Endothelial cell of umbilical vein (primary cell): ENCODE data around the gene SLC18B1. TPM values are rescaled to one million over a fixed set of nuclear protein-coding genes. Genes with fewer than 3 reads are reported as not detected.

ENCODE experiments used
- BruUV-seq: library from RNA; stranded (reverse); fragments of 400-500 nt; replicated peaks from 2 replicates; lab custom pipeline; 2021; lab: Mats Ljungman, UMichigan
- CTCF ChIA-PET: fragments of 300-600, 350-600 bp; sonication (Branson Sonifier 250); formaldehyde crosslinking; loops from one replicate; lab custom pipeline; 2021; ENCODE audit warnings: antibody characterized with exemption, inconsistent platforms; lab: Charles Lee
- POLR2A ChIA-PET: fragments of 300-600, 350-600 bp; sonication (Branson Sonifier 250); formaldehyde crosslinking; loops from one replicate; lab custom pipeline; 2021; ENCODE audit warnings: antibody characterized with exemption, inconsistent platforms; lab: Charles Lee
- DNase-seq: peaks from one replicate; pipeline ENCODE4 v3.0.0-alpha.2; 2011; ENCODE audit warnings: low read depth, low spot score
- FAIRE-seq: peaks from 2 replicates; lab custom pipeline; 2011; peaks lifted over from hg19 to GRCh38; lab: Jason Lieb, UNC
- H2AFZ ChIP-seq: 2 replicates; pipeline ENCODE4 v1.6.0; 2012; ENCODE audit warnings: low read depth, low read length, control low read depth, inconsistent platforms
- H3K27ac ChIP-seq: 2 replicates; pipeline ENCODE4 v1.5.1; 2011; ENCODE audit warnings: low read depth, mild to moderate bottlenecking, control low read depth, low read length, moderate library complexity; ENCODE audit not compliant: insufficient read depth
- H3K27me3 ChIP-seq, 2 experiments: 2 replicates each; pipeline versions ENCODE4 v1.6.0 to v1.6.1; 2011; ENCODE audit warnings: low read length in 2 of 2, mixed read lengths in 1 of 2; ENCODE audit not compliant: control insufficient read depth in 2 of 2, insufficient read depth in 2 of 2
- H3K36me3 ChIP-seq, 2 experiments: 2 replicates in 1 of 2; 3 replicates in 1 of 2; pipeline ENCODE4 v1.5.1; 2011; ENCODE audit warnings: low read length in 2 of 2, mild to moderate bottlenecking in 1 of 2, moderate library complexity in 1 of 2; ENCODE audit not compliant: control insufficient read depth in 2 of 2, insufficient read depth in 2 of 2; ENCODE audit errors: extremely low read depth in 1 of 2
- H3K4me1 ChIP-seq: 3 replicates; pipeline ENCODE4 v1.5.1; 2011; ENCODE audit warnings: mild to moderate bottlenecking, low read length; ENCODE audit not compliant: control insufficient read depth, insufficient read depth; ENCODE audit errors: extremely low read depth
- H3K4me2 ChIP-seq: 2 replicates; pipeline ENCODE4 v1.6.1; 2011; ENCODE audit warnings: low read length, control low read depth, mixed read lengths; ENCODE audit not compliant: insufficient read depth
- H3K4me3 ChIP-seq, 3 experiments: fragments of 200-600 bp in 1 of 3; sonication (generic), shearing (Covaris generic) in 1 of 3; replicated peaks in 1 of 3; 2 replicates each; pipeline ENCODE4 v1.5.1; 2011 to 2016; ENCODE audit warnings: control low read depth in 3 of 3, low read length in 3 of 3, mild to moderate bottlenecking in 2 of 3, inconsistent platforms in 1 of 3, low read depth in 1 of 3, moderate library complexity in 1 of 3; ENCODE audit not compliant: insufficient read depth in 1 of 3
- H3K79me2 ChIP-seq: 2 replicates; pipeline ENCODE4 v1.6.0; 2012; ENCODE audit warnings: low read length, inconsistent platforms; ENCODE audit not compliant: control insufficient read depth, insufficient read depth
- H3K9ac ChIP-seq: replicated peaks from 2 replicates; pipeline ENCODE3; 2011; ENCODE audit warnings: low read length, control low read depth; ENCODE audit not compliant: insufficient read depth; ENCODE audit errors: extremely low read depth
- H3K9me1 ChIP-seq: replicated peaks from 3 replicates; pipeline ENCODE4 v1.6.0; 2011; ENCODE audit warnings: mild to moderate bottlenecking, low read length; ENCODE audit not compliant: control insufficient read depth, insufficient read depth; ENCODE audit errors: extremely low read depth
- H3K9me3 ChIP-seq: replicated peaks from 2 replicates; pipeline ENCODE4 v1.5.1; 2012; ENCODE audit warnings: low read length, inconsistent platforms; ENCODE audit not compliant: control insufficient read depth, insufficient read depth
- H4K20me1 ChIP-seq: replicated peaks from 2 replicates; pipeline ENCODE3; 2011; ENCODE audit warnings: mild to moderate bottlenecking, low read length; ENCODE audit not compliant: control insufficient read depth, insufficient read depth; ENCODE audit errors: extremely low read depth
- EZH2 ChIP-seq: IDR thresholded peaks from 2 replicates; pipeline ENCODE4 v1.6.1; 2012; ENCODE audit warnings: borderline replicate concordance, low read depth, mild to moderate bottlenecking, moderate library complexity, low read length, inconsistent platforms; ENCODE audit not compliant: severe bottlenecking
- FOS ChIP-seq: IDR thresholded peaks from 2 replicates; pipeline ENCODE4 v1.6.1; 2011; ENCODE audit warnings: mild to moderate bottlenecking, low read length, moderate library complexity, borderline replicate concordance; ENCODE audit not compliant: insufficient read depth
- GATA2 ChIP-seq: IDR thresholded peaks from 2 replicates; pipeline ENCODE4 v1.7.0; 2011; ENCODE audit warnings: low read depth, mild to moderate bottlenecking, moderate library complexity, mixed read lengths, low read length; ENCODE audit not compliant: insufficient read length, insufficient read depth
- JUN ChIP-seq: IDR thresholded peaks from 2 replicates; pipeline ENCODE4 v1.6.1; 2011; ENCODE audit warnings: borderline replicate concordance, low read depth; ENCODE audit not compliant: insufficient read length, insufficient read depth
- MYC ChIP-seq: IDR thresholded peaks from one replicate; pipeline ENCODE4 v1.6.1; 2011; ENCODE audit warnings: mild to moderate bottlenecking, low read depth, low read length
- POLR2A ChIP-seq: IDR thresholded peaks from 2 replicates; pipeline ENCODE4 v1.6.1; 2012; ENCODE audit warnings: low read depth, mild to moderate bottlenecking, control low read depth, low read length
- POLR2AphosphoS5 ChIP-seq: IDR thresholded peaks from 2 replicates; pipeline ENCODE4 v1.6.1; 2012; ENCODE audit warnings: low read depth, mild to moderate bottlenecking, control low read depth, low read length, moderate library complexity; ENCODE audit not compliant: insufficient read depth
- dilution Hi-C: fragments of 300-500 bp; cut with MboI; formaldehyde crosslinking; loops from one replicate; pipeline ENCODE4 v1.15.0; 2019; ENCODE audit warnings: low sequenced_read_pairs; ENCODE audit not compliant: extremely low pct_ligation_motif_present
- intact Hi-C: fragments of 100-400 bp; cut with micrococcal nuclease; formaldehyde crosslinking; loops from one replicate; pipeline ENCODE4 v1.10.0; 2022
- polyA plus RNA-seq, 4 experiments: library from polyadenylated mRNA; depleted of rRNA in 3 of 4; stranded (reverse) in 3 of 4; unstranded in 1 of 4; fragments of >200 nt; gene quantifications; 2 replicates each; pipeline versions ENCODE4 v1.2.1 to v1.2.3, GENCODE V29; 2011 to 2012; ENCODE audit warnings: missing spikeins in 1 of 4
- total RNA-seq: library from RNA; stranded (reverse); gene quantifications from 2 replicates; pipeline ENCODE4 v1.2.3, GENCODE V29; 2021
- TF ChIP-seq, protein P1 (sequence below): IDR thresholded peaks from 2 replicates; pipeline ENCODE4 v1.6.1; 2011; ENCODE audit not compliant: insufficient read depth, insufficient read length
- TF ChIP-seq, protein P2 (sequence below), 2 donors: IDR thresholded peaks; 1 replicate in 1 of 2; 2 replicates in 1 of 2; pipeline ENCODE4 v1.5.1; 2011; ENCODE audit warnings: low read length in 2 of 2, mild to moderate bottlenecking in 2 of 2, moderate library complexity in 2 of 2, control low read depth in 1 of 2, inconsistent platforms in 1 of 2, low read depth in 1 of 2; ENCODE audit not compliant: insufficient read depth in 1 of 2; ENCODE audit errors: extremely low read depth in 1 of 2

Gene SLC18B1
- total and polyA plus RNA-seq, 2 donors (not counting 3 experiments of a cell fraction or from before 2014, with no cell fraction given): 8.4 to 9.2 TPM

DNA sequence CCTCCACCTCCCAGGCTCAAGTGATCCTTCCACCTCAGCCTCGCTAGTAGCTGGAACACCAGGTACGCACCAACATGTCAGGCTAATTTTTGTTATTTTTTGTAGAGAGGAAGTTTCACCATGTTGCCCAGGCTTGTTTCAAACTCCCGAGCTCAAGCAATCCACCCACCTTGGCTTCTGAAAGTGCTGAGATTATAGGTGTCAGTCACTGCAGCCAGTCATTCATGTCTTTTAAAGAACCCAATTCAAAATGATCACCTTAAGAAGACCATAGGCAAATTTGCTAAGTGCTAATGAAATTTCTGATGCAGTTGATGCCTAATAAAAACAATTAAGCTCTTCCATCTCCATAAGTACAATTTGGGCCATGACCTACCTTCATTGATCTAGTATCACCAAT, 38.2 kb downstream of the SLC18B1 start:
- dilution Hi-C loops: no loop called here
- POLR2A ChIA-PET: no interaction called here
- no peak for FAIRE-seq

DNA sequence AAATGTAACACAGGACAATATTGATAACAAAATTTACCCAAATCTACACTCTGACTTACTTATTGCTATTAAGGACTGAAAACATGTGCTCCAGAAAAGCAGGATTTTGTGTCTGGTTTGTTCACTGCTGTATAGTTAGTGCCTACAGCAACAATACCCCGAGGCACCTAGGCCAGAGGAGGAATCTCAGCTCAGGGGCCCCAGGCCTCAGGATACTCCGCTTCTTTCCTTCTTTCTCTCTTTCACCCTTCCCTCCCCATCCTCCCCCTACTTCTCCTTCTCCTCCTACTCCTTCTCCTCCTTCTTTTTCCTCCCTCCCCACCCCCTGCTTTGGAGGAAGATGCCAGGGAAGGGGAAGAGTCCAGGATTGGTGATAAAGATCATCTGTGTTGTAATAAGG, 39.7 kb downstream of the SLC18B1 start:
- no peak overlapping the region for H2AFZ ChIP-seq
- H3K4me3 ChIP-seq: no peak overlapping the region
- H3K27me3 ChIP-seq: peaks cover 0 to 5% of the 10 kb centered on the region in 2 experiments
- no TSS peak for BruUV-seq
- no peaks in the 10 kb centered on the region for H3K4me1 ChIP-seq
- H3K4me2 ChIP-seq: no peak overlapping the region
- no peaks in the 10 kb centered on the region for H3K9me3 ChIP-seq
- no peak overlapping the region for H3K27ac ChIP-seq
- H3K9me1 ChIP-seq: no peaks in the 10 kb centered on the region
- TF ChIP-seq FOS (no peak), EZH2 (no peak), POLR2A (no peak), MYC (no peak), POLR2AphosphoS5 (no peak), JUN (no peak), GATA2 (no peak)
- TF ChIP-seq, protein P1, sequence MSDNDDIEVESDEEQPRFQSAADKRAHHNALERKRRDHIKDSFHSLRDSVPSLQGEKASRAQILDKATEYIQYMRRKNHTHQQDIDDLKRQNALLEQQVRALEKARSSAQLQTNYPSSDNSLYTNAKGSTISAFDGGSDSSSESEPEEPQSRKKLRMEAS: no peak
- TF ChIP-seq, protein P2, sequence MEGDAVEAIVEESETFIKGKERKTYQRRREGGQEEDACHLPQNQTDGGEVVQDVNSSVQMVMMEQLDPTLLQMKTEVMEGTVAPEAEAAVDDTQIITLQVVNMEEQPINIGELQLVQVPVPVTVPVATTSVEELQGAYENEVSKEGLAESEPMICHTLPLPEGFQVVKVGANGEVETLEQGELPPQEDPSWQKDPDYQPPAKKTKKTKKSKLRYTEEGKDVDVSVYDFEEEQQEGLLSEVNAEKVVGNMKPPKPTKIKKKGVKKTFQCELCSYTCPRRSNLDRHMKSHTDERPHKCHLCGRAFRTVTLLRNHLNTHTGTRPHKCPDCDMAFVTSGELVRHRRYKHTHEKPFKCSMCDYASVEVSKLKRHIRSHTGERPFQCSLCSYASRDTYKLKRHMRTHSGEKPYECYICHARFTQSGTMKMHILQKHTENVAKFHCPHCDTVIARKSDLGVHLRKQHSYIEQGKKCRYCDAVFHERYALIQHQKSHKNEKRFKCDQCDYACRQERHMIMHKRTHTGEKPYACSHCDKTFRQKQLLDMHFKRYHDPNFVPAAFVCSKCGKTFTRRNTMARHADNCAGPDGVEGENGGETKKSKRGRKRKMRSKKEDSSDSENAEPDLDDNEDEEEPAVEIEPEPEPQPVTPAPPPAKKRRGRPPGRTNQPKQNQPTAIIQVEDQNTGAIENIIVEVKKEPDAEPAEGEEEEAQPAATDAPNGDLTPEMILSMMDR (IDR thresholded peaks at IDR 0.05; ENCODE audit: extremely low read depth in 1 of 2, insufficient read depth in 1 of 2, low read depth in 1 of 2, low read length in 2 of 2): no peak
- H3K79me2 ChIP-seq: no peaks in the 10 kb centered on the region
- no peaks in the 10 kb centered on the region for H3K36me3 ChIP-seq
- FAIRE-seq (no peak), DNase-seq (no peak)
- dilution Hi-C loops (no loop called here), intact Hi-C loops (no loop called here)
- CTCF ChIA-PET: no interaction called here
- H3K9ac ChIP-seq: no peak overlapping the region
- H4K20me1 ChIP-seq: no peaks in the 10 kb centered on the region
- POLR2A ChIA-PET: no interaction called here

More for the DNA sequence above, 38.2 kb downstream of the SLC18B1 start:
- Histone ChIP-seq H3K4me3 (no peak overlapping the region), H3K79me2 (no peaks in the 10 kb centered on the region), H3K4me1 (no peaks in the 10 kb centered on the region), H3K4me2 (no peak overlapping the region), H3K36me3 (no peaks in the 10 kb centered on the region), H4K20me1 (no peaks in the 10 kb centered on the region), H3K27me3 (peaks cover 0 to 7% of the 10 kb centered on the region in 2 experiments), H2AFZ (no peak overlapping the region), H3K9me1 (no peaks in the 10 kb centered on the region), H3K9me3 (no peaks in the 10 kb centered on the region), H3K9ac (no peak overlapping the region), H3K27ac (no peak overlapping the region)
- TF ChIP-seq JUN (no peak), EZH2 (no peak)
- TF ChIP-seq, protein P2 (IDR thresholded peaks at IDR 0.05; ENCODE audit: extremely low read depth in 1 of 2, insufficient read depth in 1 of 2, low read depth in 1 of 2, low read length in 2 of 2): no peak
- no peak for DNase-seq
- no TSS peak for BruUV-seq
- intact Hi-C loops: no loop called here
- CTCF ChIA-PET: no interaction called here
